ENCODE results near the gene CMTM7. TPM values are rescaled to one million over a fixed set of nuclear protein-coding genes. Genes with fewer than 3 reads are reported as not detected.

CMTM7 gene
- total and polyA plus RNA-seq, 9 of the 15 experiments (the other 6 are each of a cell fraction or from before 2014, with no cell fraction given), result 0.03 to 1.6 (median 0.42) TPM; not detected in 4

DNA sequence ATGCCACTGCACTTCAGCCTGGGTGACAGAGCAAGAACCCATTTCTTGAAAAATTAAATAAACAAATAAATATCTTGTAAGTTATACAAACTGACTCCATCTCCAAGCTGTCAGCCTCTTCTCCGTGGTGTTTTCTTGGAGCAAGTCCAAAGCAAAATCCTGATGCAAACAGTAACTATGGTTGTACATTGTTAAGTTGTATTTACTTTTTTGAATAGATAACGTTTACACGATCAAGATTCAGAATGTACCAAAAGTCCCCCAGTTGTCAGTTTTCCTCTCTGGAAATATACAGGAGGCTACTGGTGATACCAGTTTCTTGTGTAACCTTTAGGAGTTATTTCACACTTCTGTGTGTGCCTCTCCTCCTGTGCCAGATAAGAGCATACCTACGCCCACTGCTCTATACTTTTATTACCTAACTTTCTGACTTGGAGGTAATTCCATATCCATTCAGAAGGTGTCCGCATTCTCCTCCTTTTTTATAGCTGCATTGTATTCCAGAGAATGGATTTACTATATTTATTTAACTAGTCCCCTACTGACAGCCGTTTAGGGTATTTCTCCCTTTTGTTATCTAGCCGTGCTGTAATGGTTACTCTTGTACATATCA, 14.2 kb downstream of the CMTM7 start (continued):
- TF ChIP-seq, protein P1, sequence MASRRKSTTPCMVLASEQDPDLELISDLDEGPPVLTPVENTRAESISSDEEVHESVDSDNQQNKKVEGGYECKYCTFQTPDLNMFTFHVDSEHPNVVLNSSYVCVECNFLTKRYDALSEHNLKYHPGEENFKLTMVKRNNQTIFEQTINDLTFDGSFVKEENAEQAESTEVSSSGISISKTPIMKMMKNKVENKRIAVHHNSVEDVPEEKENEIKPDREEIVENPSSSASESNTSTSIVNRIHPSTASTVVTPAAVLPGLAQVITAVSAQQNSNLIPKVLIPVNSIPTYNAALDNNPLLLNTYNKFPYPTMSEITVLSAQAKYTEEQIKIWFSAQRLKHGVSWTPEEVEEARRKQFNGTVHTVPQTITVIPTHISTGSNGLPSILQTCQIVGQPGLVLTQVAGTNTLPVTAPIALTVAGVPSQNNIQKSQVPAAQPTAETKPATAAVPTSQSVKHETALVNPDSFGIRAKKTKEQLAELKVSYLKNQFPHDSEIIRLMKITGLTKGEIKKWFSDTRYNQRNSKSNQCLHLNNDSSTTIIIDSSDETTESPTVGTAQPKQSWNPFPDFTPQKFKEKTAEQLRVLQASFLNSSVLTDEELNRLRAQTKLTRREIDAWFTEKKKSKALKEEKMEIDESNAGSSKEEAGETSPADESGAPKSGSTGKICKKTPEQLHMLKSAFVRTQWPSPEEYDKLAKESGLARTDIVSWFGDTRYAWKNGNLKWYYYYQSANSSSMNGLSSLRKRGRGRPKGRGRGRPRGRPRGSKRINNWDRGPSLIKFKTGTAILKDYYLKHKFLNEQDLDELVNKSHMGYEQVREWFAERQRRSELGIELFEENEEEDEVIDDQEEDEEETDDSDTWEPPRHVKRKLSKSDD (conservative IDR thresholded peaks at IDR 0.05; ENCODE audit: low read length), result no peak
- no peak for TF ChIP-seq CCAR2 (IDR thresholded peaks at IDR 0.05; ENCODE audit: low read depth, low read length)
- no peak for TF ChIP-seq CBX3 (IDR thresholded peaks at IDR 0.05; ENCODE audit: borderline replicate concordance in 1 of 2, low read length in 2 of 2)
- TF ChIP-seq TGIF2 (CRISPR knock-in tag; IDR thresholded peaks at IDR 0.05), result no peak
- TF ChIP-seq TCF7L2 (IDR thresholded peaks at IDR 0.05; ENCODE audit: low read depth, low read length), result no peak

DNA sequence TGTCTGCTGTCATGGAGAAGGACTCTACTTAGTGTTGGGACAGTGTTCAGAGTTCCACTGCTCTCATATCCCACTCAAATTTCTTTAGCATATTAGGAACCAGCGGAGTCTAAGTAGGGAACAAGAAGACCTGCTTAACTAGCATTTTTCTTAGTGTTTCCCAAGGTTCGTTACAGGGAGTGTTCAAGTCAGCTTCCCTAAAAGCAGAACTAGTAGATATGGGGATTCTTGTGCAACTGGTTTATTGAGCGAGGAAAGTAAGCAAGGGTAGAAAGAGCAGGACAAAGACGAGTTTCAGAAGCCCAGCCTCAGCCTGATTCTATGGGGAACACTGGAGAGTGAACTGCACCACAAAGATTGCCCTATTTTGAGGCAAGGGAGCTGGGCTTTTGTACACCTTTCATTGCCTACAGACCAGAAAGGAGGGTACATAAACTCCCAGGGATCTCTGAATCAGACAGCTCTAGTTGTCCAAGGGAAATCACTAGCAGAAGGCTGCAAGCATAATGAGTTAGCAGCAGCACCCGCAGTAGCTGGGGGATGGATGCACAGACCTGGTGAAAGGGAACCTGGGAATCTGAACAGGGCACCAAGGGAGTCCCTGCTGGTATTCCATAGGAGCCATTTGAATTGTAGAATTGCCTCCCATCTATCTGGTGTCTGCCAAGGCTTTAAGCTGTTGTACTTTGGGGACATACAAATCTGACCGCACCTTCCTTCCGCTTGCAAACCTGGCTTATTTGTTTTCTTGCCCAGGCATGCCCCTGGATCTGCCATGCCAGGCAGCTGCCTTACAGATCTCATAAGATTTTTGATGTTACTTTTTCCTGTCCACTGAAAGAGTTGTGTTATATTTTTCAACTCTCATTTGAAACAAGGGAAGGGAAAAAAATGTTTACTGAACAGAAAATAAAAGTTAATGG, 15.1 kb downstream of the CMTM7 start:
- H3K4me2 ChIP-seq (ENCODE audit: insufficient read depth, low read length), result no peak overlapping the region
- ATAC-seq, result no peak
- TF ChIP-seq ELF4 (CRISPR knock-in tag; IDR thresholded peaks at IDR 0.05) (no peak), ZNF644 (tag; IDR thresholded peaks at IDR 0.05; ENCODE audit: low read depth) (no peak), CREBBP (IDR thresholded peaks at IDR 0.05; ENCODE audit: low read depth, low read length) (no peak), TAL1 (IDR thresholded peaks at IDR 0.05) (no peak), MCM2 (IDR thresholded peaks at IDR 0.05; ENCODE audit: low read depth) (no peak), FOXA1 (IDR thresholded peaks at IDR 0.05; ENCODE audit: borderline replicate concordance) (no peak), SP1 (CRISPR knock-in tag; IDR thresholded peaks at IDR 0.05) (no peak), MYC (IDR thresholded peaks at IDR 0.05; ENCODE audit: low read depth, low read length) (no peak), MYC (CRISPR knock-in tag; IDR thresholded peaks at IDR 0.05; ENCODE audit: borderline replicate concordance, low read depth) (no peak), CBX2 (IDR thresholded peaks at IDR 0.05; ENCODE audit: insufficient read depth, low read length, poor library complexity, severe bottlenecking) (no peak)

More for the DNA sequence above, 15.1 kb downstream of the CMTM7 start:
- H3K9ac ChIP-seq (ENCODE audit: insufficient read depth in 1 of 2, low read depth in 2 of 2, low read length in 2 of 2), result no peak overlapping the region
- no peaks in the 10 kb centered on the region for H3K9me1 ChIP-seq (ENCODE audit: control insufficient read depth, insufficient read depth, low read length)
- no peak overlapping the region for H2AFZ ChIP-seq (ENCODE audit: low read depth, low read length)
- in situ Hi-C loops (cut with MboI), result no loop called here
- H3K4me3 ChIP-seq, result no peak overlapping the region
- FAIRE-seq (no peak), DNase-seq (ENCODE audit: extremely low read depth in 1 of 4, low spot score in 3 of 4) (no peak)
- no peaks in the 10 kb centered on the region for H3K36me3 ChIP-seq (ENCODE audit: control insufficient read depth, insufficient read depth, low read length)
- no peak overlapping the region for H3K27ac ChIP-seq (ENCODE audit: extremely low read depth, low read depth, low read length)
- POLR2A ChIA-PET, result interaction anchor here (0.6 to 0.7 kb wide), 3 partner anchors 11 to 752 kb away, joined by 3 read pairs; no protein-coding TSS in a partner anchor
- H3K27me3 ChIP-seq (ENCODE audit: control insufficient read depth in 2 of 2, insufficient read depth in 2 of 2, low read length in 2 of 2), result peaks cover 30 to 47% of the 10 kb centered on the region in 2 experiments
- WGBS (ENCODE audit: insufficient coverage, low coverage, missing lambda C conversion rate), result 1% methylated on average over 7 of the region's 7 CpGs
- no peaks in the 10 kb centered on the region for H3K79me2 ChIP-seq (ENCODE audit: control insufficient read depth, insufficient read depth, low read length)
- intact Hi-C loops (cut with micrococcal nuclease), result no loop called here
- H4K20me1 ChIP-seq (replicated peaks; ENCODE audit: control insufficient read depth, insufficient read depth, low read length), result no peaks in the 10 kb centered on the region; the same call in 1 of the 2 replicates
- H3K4me1 ChIP-seq (replicated peaks in 1 of 2; ENCODE audit: control insufficient read depth in 2 of 2, insufficient read depth in 2 of 2, low read length in 2 of 2), result peaks cover 0 to under 1% of the 10 kb centered on the region in 2 experiments; a peak in 1 of 5 replicates
- H3K9me3 ChIP-seq (replicated peaks; ENCODE audit: control insufficient read depth, insufficient read depth, low read depth, low read length), result no peaks in the 10 kb centered on the region
- CTCF ChIA-PET (ENCODE audit: low intra/inter-chr PET ratio), result no interaction called here
- BruUV-seq (replicated peaks), result no TSS peak

Measured in K562 (cell line).